ENCODE results near the gene HEMGN.

The HEMGN gene

DNA sequence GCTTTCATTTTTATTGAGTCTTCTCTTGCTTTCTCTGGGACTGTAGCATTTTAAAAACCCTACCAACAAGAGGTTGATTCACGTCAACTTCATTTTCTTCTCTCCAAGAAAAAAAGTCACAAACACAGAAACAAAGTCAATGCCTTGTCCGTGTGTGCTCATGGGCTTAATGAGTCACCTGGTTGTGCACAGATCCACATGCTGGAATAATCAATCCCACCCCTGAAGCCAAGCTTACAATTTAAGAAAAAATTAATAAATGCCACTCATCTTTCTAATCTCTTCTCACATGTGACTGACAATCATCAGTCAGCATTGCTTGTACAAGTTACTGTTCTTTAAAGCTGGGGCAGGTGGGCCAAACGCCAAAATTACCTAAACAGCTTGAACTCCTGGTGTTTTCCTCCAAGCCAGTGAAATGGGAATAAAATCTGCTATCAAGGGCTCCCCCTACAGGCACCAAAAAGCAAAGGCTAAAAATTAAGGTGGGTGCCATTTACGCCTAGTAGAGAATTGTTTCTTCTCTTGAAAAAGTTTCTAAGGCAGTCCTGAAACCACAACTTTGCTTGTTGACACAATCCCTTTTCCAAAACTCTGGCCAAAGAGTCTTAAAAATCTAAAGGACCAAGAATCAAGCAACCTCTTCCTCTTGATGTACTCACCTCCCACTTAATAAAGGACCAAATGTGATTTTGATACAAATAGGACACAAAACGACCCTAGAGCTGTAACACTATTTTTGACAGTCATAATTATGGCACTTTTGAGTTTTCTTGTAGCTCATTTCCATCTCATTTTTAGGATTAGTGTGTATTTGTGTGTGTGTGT is 37.0 kb downstream of the HEMGN start:
- TF ChIP-seq GATA3 (IDR thresholded peaks at IDR 0.05; ENCODE audit: low read depth, low read length) (no peak), GATA2 (IDR thresholded peaks at IDR 0.05; ENCODE audit: low read depth, low read length) (no peak)

DNA sequence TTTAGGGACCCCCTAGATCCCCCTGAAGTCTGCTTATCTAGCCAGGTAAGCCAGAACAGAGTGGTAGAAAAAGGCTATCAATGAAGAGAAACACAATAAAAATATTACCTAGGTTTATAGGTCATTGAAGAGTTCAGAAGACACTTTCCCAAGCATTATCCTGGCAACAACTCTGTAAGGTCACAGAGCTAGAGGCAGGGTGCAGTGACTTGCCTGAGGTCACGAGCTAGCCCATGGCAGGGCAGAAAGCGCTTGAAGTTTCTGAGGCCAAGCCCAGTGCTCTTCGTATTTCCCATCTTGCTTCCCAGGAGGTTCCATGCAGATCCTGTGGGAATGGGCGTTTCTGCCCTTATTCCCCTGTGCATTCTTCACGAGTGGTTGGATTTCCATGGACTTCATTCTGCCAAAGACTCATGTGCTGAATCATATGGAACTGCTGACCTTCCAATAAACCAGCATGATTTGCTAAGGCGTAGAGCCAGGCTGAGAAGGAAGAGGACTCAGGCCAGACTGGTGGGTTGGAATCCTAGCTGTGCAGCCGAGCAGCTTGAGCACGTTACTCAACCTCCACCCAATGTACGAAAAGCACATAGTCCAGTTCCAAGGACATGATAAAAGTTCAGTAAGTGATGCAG is 37.8 kb downstream of the HEMGN start:
- TF ChIP-seq GATA2 (IDR thresholded peaks at IDR 0.05; ENCODE audit: low read depth, low read length) (no peak), GATA3 (IDR thresholded peaks at IDR 0.05; ENCODE audit: low read depth, low read length) (no peak)

DNA sequence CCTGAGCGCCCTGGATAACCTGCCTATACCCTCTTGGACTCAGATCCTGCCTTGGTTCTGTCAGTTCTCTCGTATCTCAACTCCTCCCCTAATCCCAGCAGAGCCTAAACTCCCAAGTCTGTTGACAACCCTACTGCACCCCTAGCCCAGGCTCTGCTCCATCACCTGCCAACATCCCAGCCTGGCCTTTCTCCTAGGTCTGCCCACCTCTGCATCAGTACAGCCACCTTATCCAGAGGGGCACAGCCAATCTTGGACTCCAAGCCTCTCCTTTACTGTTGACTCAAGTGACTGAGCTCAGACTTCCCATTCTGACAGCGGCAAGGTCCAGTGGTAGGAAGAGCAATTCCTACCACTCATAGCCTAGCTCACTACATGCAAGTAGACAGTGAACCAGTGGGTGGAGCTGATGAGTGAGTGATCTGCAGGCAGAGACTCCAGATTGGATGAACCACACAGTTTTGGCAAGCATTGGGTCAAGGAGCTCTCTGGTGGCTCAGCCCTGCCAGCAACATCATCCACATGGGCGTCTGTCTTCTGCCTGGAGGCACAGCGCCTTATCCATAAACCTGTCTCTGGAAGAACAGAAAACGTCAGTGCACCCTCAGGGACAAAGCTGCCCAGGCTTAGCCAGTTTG is 42.2 kb downstream of the HEMGN start:
- TF ChIP-seq GATA3 (IDR thresholded peaks at IDR 0.05; ENCODE audit: low read depth, low read length) (no peak), GATA2 (IDR thresholded peaks at IDR 0.05; ENCODE audit: low read depth, low read length) (no peak)

DNA sequence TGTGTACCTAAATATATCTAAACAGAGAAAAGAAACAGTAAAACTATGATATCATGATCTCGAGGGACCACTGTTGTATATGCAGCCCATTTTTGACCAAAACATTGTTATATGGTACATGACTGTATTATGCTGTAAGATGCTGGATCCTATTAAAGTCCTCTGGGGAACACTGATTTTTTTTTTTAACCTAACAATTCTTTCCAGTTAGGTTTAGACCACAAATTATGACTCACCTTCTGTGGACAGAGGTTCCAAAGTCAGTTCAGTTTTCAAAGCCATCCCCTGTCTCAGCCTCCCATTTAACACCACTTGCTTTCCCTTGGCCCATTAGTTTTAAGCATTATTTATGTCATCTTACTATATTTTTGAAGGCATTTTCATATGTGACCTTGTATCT is 42.8 kb downstream of the HEMGN start:
- no peak for TF ChIP-seq GATA3 (IDR thresholded peaks at IDR 0.05; ENCODE audit: low read depth, low read length)
- no peak for TF ChIP-seq GATA2 (IDR thresholded peaks at IDR 0.05; ENCODE audit: low read depth, low read length)

DNA sequence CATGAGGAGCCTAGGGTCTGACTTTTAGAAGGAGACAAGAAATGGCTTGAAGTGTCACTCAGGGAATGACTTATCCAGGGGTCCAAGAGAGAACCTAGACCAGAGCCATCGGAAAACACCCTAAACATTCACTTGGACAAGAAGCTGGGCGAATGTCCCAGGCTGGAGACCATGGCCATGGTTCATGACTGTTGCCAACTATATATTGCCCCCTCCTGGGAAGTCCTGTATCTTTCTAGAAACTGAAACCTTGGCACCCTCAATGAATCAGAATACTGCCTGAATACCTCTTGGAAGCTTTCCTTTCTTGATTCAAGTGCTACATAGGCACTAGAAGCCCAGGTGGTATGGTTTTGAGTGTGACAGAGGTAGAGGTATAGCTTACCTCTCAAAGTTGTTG is 45.6 kb downstream of the HEMGN start:
- TF ChIP-seq GATA2 (IDR thresholded peaks at IDR 0.05; ENCODE audit: low read depth, low read length) (no peak), GATA3 (IDR thresholded peaks at IDR 0.05; ENCODE audit: low read depth, low read length) (no peak)

DNA sequence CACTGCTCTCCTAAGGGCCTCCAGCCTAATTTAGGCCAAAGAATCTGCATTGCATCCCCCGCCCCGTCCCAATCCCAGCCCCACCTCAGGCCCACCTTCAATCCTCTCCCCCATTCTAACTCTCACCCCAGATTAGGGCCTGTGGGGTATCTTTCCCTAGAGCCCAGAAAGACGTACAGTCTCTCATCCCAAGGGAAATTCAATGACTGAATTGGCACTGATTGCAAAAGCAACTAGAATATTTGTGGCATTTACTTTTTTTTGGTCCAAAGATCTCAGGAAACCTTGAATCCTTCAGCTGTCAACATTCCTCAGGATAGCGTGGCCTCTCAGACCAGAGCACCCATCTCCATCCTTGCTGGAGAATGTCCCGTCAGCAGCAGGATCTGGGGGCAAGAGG is 46.2 kb downstream of the HEMGN start:
- TF ChIP-seq GATA3 (IDR thresholded peaks at IDR 0.05; ENCODE audit: low read depth, low read length) = no peak

DNA sequence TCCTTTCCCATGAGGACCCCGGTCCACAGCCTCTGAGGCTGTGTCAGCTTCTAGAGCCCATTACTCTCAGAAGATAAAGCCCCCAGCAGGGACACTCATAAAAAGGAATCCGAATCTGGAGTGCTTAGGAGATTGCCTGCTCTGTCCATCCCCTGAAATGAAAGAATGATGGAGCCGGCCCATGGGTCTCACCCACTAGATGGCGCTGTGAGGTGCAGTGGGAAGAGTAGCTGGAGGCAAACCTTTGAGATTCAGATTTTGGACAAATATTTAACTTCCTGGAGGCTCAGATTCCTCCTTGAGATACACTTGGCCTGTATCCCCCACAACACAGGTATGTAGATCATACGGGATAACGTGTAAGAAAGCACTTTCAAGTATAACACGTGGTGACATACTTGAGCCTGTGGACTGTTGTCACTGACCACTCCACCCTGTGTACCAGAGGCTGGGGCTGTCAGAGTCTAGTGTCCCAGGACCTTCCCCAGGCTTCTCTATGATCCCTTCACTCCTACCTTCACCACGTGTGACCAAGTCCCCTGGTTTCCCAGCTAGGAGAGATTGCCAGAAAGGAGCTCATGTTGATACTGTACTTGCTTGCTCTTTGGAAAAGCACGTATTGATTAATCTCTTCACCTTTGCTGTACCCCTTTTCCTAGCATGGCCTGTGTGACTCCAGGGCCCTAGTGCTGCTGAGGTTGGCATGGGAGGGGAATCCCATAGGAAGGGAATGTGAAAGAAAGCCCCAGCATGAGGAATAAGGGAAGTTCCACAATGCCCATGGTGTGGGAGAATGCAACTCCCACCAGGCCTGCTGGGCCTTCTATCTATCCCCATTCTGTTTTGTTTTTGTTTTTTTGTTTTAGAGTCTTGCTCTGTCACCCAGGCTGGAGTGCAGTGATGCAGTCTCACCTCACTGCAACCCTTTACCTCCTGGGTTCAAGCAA is 47.8 kb downstream of the HEMGN start:
- TF ChIP-seq GATA2 (IDR thresholded peaks at IDR 0.05; ENCODE audit: low read depth, low read length) (no peak), GATA3 (IDR thresholded peaks at IDR 0.05; ENCODE audit: low read depth, low read length) (no peak)

DNA sequence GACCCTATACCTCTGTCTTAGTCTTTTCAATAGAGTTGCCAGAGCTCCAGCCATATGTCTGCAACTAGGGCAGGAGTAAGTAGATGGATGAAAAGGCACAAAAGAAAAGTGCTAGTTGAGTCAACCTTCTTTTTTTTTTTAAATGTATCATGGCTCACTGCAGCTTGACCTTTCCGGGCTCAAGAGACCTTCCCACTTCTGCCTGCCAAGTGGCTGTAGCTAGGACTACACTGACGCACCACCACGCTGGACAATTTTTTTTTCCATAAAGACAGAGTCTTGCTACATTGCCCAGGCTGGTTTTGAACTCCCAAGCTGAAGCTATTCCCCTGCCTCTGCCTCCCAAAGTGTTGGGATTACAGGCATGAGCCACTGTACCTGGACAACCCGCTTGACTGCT is 57.6 kb downstream of the HEMGN start:
- no peak for TF ChIP-seq GATA2 (IDR thresholded peaks at IDR 0.05; ENCODE audit: low read depth, low read length)
- TF ChIP-seq GATA3 (IDR thresholded peaks at IDR 0.05; ENCODE audit: low read depth, low read length) = no peak
